Coronary artery (tissue), 2 donors: ENCODE measurements around the gene ATXN2.
A peak's percentile ranks its signal among the peaks of the same experiment; 100 is the strongest.
"Not testable (repeated sequence)": the region's sequence is repeated elsewhere in the genome, so short reads cannot be mapped to it uniquely, and the experiment has no call there.

ENCODE experiments used
- DNase-seq: peaks from one replicate; pipeline ENCODE4 v3.0.0-alpha.2; 2017; ENCODE audit warnings: low spot score
- H3K27ac ChIP-seq, 2 donors: fragments of 200-600 bp; sonication (generic); one replicate each; pipeline ENCODE4 v1.5.1; 2016 to 2019
- H3K4me3 ChIP-seq: fragments of 200-600 bp; sonication (generic); 2 replicates; pipeline ENCODE4 v1.5.1; 2016; ENCODE audit warnings: mild to moderate bottlenecking, moderate library complexity
- TF ChIP-seq, protein P1 (sequence below): fragments of 200-600 bp; sonication (generic); IDR thresholded peaks from one replicate; pipeline ENCODE4 v1.5.1; 2019; ENCODE audit warnings: antibody characterized with exemption

Gene ATXN2

DNA sequence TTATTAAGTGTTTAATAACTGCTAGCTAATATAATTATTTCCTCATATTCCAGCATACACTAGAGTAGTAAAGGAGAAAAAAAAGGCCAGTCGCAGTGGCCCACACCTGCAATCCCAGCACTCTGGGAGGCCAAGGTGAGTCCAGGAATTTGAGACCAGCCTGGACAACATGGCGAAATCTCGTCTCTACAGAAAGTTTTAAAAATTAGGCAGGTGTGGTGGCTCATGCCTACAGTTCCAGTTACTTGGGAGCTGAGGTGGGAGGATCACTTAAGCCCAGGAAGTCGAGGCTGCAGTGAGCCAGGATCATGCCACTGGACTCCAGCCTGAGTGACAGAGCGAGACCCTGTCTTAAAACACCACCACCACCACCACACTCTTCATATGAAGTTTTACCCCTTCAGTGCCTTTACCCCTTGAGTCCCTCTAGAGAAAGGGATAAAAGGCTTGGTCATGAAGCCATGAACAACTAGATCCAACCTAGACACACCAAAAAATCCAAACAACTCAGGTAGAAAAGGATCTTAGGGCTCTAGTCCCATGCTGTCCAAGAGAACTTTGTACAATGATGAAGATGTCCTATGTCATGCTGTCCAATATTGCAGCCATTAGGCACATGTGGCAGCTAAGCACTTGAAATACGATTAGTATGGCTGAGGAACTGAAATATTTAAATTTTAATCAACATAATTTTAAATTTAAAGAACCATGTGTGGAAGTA, 29.6 kb downstream of the ATXN2 start:
- H3K4me3 ChIP-seq, result no peak overlapping the region
- H3K27ac ChIP-seq, result no peak overlapping the region
- TF ChIP-seq, protein P1, sequence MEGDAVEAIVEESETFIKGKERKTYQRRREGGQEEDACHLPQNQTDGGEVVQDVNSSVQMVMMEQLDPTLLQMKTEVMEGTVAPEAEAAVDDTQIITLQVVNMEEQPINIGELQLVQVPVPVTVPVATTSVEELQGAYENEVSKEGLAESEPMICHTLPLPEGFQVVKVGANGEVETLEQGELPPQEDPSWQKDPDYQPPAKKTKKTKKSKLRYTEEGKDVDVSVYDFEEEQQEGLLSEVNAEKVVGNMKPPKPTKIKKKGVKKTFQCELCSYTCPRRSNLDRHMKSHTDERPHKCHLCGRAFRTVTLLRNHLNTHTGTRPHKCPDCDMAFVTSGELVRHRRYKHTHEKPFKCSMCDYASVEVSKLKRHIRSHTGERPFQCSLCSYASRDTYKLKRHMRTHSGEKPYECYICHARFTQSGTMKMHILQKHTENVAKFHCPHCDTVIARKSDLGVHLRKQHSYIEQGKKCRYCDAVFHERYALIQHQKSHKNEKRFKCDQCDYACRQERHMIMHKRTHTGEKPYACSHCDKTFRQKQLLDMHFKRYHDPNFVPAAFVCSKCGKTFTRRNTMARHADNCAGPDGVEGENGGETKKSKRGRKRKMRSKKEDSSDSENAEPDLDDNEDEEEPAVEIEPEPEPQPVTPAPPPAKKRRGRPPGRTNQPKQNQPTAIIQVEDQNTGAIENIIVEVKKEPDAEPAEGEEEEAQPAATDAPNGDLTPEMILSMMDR, result no peak
- DNase-seq, result no peak

DNA sequence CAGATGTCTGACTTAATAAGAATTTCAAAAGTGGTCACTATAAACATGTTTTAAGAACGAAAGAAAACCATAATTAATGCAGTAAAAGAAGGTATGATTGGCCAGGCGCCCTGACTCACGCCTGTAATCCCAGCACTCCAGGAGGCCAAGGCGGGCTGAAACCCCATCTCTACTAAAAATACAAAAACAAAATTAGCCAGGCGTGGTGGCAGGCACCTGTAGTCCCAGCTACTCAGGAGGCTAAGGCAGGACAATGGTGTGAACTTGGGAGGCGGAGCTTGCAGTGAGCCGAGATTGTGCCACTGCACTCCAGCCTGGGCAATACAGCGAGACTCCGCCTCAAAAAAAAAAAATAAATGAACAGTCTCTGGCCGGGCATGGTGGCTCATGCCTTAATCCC, 38.3 kb downstream of the ATXN2 start:
- not testable (repeated sequence) for H3K4me3 ChIP-seq, DNase-seq, H3K27ac ChIP-seq

DNA sequence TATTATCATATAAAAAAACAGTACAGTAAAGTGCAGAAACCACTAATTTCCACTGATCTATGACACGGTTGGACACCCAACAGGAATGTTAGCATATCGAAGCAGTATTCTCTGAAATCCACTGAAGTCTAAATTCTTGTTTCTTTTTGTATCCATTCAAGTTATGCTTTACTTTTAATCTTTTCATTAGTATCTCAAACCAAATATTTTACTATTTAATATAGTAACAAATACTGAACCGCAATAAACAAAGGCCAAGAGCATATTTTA, 41.1 kb downstream of the ATXN2 start:
- Histone ChIP-seq H3K4me3 (no peak overlapping the region), H3K27ac (no peak overlapping the region)
- no peak for DNase-seq
- TF ChIP-seq, protein P1, result no peak

DNA sequence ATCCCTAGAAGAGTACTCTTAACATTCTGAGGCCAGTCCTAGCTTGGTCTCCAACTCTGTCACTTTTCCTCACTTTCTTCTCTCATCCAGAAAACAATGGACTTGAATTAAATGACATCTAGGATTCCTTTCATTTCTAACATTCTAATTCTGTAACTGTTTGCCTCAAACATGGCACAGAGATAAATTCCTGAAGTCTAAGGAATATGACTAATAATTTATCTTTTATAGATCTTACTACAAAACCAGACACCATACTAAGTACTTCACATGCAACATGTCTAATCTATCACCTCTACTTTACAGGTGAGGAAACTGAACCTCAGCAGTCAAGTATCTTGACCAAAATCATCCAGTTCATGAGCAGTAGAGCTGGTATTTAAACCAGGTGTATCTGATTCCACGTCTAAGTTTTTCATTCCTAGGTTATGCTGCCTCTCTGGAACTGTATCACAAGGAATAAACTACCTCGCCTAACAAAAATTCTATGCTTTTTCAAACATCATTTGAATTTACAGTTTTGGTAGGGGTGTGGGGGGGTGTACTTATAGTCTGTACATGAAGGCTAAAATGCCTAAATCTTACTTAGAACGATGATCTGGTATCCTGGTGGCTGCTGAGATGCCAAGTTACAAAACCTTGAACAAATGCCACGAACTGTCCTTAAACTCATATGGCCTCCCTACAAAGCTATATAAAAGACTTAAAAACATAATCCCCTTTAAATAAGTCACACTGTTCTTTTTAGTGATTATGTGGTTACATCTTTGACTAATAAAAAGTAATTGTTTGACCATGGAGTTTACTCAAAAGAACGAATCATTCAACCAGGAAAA, 41.6 kb downstream of the ATXN2 start:
- H3K4me3 ChIP-seq, result peak overlapping the region; percentile 6
- no peak for DNase-seq
- TF ChIP-seq, protein P1, result no peak
- H3K27ac ChIP-seq, result no peak overlapping the region

DNA sequence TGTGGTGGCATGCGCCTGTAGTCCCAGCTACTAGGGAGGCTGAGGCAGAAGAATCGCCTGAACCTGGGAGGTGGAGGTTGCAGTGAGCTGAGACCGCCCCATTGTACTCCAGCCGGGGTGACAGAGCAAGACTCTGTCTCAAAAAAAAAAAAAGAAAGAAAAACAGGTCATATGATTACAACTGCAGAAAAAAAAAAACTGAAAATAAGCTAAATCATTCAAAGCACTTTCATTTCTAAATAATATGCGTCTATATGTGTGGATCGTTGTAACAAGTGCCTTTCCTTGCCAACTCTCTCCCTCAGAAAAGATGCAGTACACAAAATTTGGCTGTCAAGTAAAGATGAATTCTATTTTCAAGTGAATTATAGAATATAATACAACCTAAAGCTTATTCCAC, 42.4 kb downstream of the ATXN2 start:
- Histone ChIP-seq H3K27ac (no peak overlapping the region), H3K4me3 (no peak overlapping the region)
- TF ChIP-seq, protein P1, result no peak
- no peak for DNase-seq

DNA sequence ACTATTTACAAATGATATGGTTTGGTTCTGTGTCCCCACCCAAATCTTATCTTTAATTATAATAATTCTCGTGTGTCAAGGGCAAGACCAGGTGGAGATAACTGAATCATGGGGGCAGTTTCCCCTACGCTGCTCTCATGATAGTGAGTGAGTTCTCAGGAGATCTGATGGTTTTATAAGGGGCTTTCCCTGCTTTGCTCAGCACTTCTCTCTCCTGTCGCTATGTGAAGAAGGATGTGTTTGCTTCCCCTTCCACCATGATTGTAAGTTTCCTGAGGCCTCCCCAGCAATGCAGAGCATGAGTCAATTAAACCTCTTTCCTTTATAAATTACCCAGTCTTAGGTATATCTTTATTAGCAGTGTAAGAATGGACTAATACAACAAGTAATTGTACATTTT, 43.8 kb downstream of the ATXN2 start:
- DNase-seq, H3K4me3 ChIP-seq, H3K27ac ChIP-seq: not testable (repeated sequence)

DNA sequence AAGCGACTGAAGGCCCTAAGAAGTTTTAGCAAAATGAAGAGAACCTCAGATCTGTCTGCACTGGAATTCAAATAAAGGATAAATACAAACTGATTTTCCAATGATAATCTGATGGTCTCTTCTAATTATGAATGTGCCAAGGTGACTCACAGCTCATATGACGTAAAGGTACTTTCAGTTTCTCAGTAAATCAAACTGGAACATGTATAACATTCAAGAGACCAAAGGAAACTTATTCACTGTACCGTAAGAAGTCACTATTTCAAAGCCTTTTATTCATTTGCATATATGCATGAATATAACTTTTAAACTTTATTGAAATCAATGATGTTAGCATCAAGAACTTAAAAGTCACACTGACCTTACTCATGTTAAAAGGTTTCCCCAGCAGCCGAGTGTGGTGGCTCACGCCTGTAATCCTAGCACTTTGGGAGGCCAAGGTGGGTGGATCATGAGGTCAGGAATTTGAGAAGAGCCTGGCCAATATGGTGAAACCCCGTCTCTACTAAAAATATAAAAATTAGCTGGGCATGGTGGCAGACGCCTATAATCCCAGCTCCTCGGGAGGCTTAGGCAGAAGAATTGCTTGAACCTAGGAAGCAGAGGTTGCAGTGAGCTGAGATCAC, 52.2 kb downstream of the ATXN2 start:
- TF ChIP-seq, protein P1, result no peak
- Histone ChIP-seq H3K27ac (no peak overlapping the region), H3K4me3 (no peak overlapping the region)
- no peak for DNase-seq

DNA sequence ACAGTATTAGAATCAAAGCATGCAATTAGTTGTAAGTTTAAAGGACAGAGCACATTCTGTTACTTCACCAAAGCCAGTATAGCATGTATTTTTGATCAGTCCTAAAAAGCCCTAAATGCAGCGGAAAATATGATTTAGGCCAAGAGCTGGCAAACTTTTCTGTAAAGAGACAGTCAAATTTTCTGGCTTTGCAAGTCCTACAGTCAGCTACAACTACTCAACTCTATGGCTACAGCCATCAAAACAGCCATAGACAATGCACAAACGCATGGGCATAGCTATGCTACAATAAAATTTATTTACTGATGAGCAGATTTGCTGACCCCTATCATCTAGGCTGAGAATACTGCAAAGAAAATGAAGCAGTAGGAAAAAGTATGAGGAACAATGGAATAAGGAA, 52.9 kb downstream of the ATXN2 start:
- TF ChIP-seq, protein P1, result no peak
- H3K4me3 ChIP-seq, result no peak overlapping the region
- no peak for DNase-seq
- no peak overlapping the region for H3K27ac ChIP-seq
